Measurements from ENCODE around the gene UNC13A. TPM values are rescaled to one million over a fixed set of nuclear protein-coding genes. Genes with fewer than 3 reads are reported as not detected.

UNC13A gene
- total RNA-seq, 1 experiment from 2014 or later = 0.21 TPM

GRCh38 chr19:17721111-17721628 is 33.0 kb upstream of the UNC13A start:
- no peak for DNase-seq (ENCODE audit: unreplicated experiment)
- BruUV-seq (replicated peaks) = TSS peak; percentile 25
- ChIA-PET POLR2A (interaction anchor here (0.6 kb wide), 1 partner anchor 182 kb away, joined by 3 read pairs; no protein-coding TSS in a partner anchor), CTCF (interaction anchor here (0.6 to 1.1 kb wide), 6 partner anchors 12 to 375 kb away, joined by 3 to 5 read pairs (median 3); no protein-coding TSS in a partner anchor)
- intact Hi-C loops (cut with micrococcal nuclease) = no loop called here
- H3K9me3 Mint-ChIP-seq (ENCODE audit: unreplicated experiment) = no peaks in the 10 kb centered on the region
- peaks cover 26% of the 10 kb centered on the region for H3K4me1 Mint-ChIP-seq (ENCODE audit: insufficient read depth, unreplicated experiment)
- no peaks in the 10 kb centered on the region for H3K27me3 Mint-ChIP-seq (ENCODE audit: insufficient read depth, unreplicated experiment)
- H3K27ac Mint-ChIP-seq (ENCODE audit: low read depth, unreplicated experiment) = no peak overlapping the region
- H3K36me3 Mint-ChIP-seq (ENCODE audit: insufficient read depth, unreplicated experiment) = peaks cover 34% of the 10 kb centered on the region
- no peak for TF ChIP-seq CTCF (IDR thresholded peaks at IDR 0.05; ENCODE audit: unreplicated experiment)
- H3K4me3 Mint-ChIP-seq (ENCODE audit: unreplicated experiment) = peak overlapping the region; percentile 78

DNA sequence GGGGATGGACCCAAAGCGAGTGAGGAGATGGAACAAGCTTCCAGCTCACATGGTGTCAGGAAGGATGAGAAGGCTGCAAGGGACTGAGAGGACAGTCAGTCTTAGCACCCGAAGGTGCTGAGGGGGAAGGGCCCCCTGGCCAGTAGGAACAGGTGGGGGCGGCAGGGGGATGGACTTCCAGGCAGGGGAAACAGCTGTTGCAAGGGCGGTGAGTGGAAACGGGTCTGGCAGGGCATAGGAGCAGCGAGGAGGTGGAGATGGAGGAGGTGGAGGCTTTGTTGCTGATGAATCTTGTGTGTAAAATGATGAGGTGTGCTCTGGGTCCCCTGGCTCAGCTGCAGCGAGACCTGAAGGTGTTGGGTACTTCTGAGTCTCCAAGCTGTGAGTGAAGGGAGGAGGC is 32.3 kb upstream of the UNC13A start:
- Mint-ChIP-seq H3K4me1 (ENCODE audit: insufficient read depth, unreplicated experiment) (peaks cover 26% of the 10 kb centered on the region), H3K9me3 (ENCODE audit: unreplicated experiment) (no peaks in the 10 kb centered on the region), H3K27me3 (ENCODE audit: insufficient read depth, unreplicated experiment) (no peaks in the 10 kb centered on the region), H3K4me3 (ENCODE audit: unreplicated experiment) (peak overlapping the region; percentile 78), H3K27ac (ENCODE audit: low read depth, unreplicated experiment) (peak overlapping the region; percentile 62), H3K36me3 (ENCODE audit: insufficient read depth, unreplicated experiment) (peaks cover 28% of the 10 kb centered on the region)
- no peak for DNase-seq (ENCODE audit: unreplicated experiment)
- POLR2A ChIA-PET = interaction anchor here (0.6 to 1.5 kb wide), 4 partner anchors 25 to 757 kb away, joined by 3 to 7 read pairs (median 4); partner anchors contain the start of gene PGLS
- no TSS peak for BruUV-seq (replicated peaks)
- intact Hi-C loops (cut with micrococcal nuclease) = no loop called here
- no peak for TF ChIP-seq CTCF (IDR thresholded peaks at IDR 0.05; ENCODE audit: unreplicated experiment)
- CTCF ChIA-PET = interaction anchor here (0.6 to 1.1 kb wide), 4 partner anchors 11 to 334 kb away, joined by 3 to 5 read pairs (median 3); no protein-coding TSS in a partner anchor

DNA sequence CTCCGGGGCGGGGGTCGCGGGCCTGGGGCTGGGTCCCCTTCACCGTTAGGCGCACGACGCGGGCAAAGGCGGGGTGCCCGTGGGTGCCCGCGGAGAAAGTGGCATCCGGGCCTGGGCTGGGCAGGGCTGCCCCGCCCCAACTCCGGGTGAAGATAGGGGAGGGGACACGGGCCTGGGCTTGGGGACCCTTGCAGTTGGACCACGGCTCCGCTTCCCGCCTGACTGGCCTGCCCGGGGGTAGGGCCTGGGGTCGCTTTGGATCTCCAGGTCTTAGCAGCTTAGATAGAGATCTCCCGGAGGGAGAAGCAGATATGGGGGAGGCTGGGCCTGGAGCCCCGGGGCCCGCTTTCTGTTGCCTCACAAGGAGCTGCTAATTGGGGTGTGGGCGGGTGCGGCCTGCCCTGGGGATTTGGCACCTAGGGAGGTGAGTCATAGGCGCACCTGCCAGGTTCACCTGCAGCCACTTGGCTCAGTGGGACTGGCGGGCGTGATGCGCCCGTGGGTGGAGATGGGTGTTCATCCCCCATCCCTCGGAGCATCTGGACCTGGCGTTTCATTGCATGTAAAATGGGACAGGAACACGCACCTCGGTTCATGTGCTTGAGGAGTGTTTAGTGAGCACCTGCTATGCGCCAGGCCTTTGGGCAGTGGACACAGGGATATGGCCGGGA is 31.7 kb upstream of the UNC13A start:
- intact Hi-C loops (cut with micrococcal nuclease) = loop anchor here (5.0 kb wide), 1 partner anchor 47 kb away; no protein-coding TSS in a partner anchor
- no peak for TF ChIP-seq CTCF (IDR thresholded peaks at IDR 0.05; ENCODE audit: unreplicated experiment)
- ChIA-PET POLR2A (interaction anchor here (0.6 to 1.5 kb wide), 6 partner anchors 14 to 758 kb away, joined by 3 to 7 read pairs (median 4); partner anchors contain the start of gene PGLS), CTCF (interaction anchor here (1.0 to 1.8 kb wide), 2 partner anchors 55 to 146 kb away, joined by 3 to 4 read pairs; no protein-coding TSS in a partner anchor)
- Mint-ChIP-seq H3K27ac (ENCODE audit: low read depth, unreplicated experiment) (peak overlapping the region; percentile 62), H3K9me3 (ENCODE audit: unreplicated experiment) (no peaks in the 10 kb centered on the region), H3K36me3 (ENCODE audit: insufficient read depth, unreplicated experiment) (peaks cover 22% of the 10 kb centered on the region), H3K4me3 (ENCODE audit: unreplicated experiment) (peak overlapping the region; percentile 78), H3K27me3 (ENCODE audit: insufficient read depth, unreplicated experiment) (no peaks in the 10 kb centered on the region), H3K4me1 (ENCODE audit: insufficient read depth, unreplicated experiment) (peaks cover 26% of the 10 kb centered on the region)
- BruUV-seq (replicated peaks) = no TSS peak
- DNase-seq (ENCODE audit: unreplicated experiment) = peak; percentile 77
